COLO829 (cell line): Measurements from ENCODE around the gene ADGRB3.
"Not testable (repeated sequence)": the region's sequence is repeated elsewhere in the genome, so short reads cannot be mapped to it uniquely, and the experiment has no call there.

ENCODE experiments used
- DNase-seq: peaks from one replicate; pipeline ENCODE4 v3.0.0; 2012; ENCODE audit warnings: low spot score

The ADGRB3 gene

DNA sequence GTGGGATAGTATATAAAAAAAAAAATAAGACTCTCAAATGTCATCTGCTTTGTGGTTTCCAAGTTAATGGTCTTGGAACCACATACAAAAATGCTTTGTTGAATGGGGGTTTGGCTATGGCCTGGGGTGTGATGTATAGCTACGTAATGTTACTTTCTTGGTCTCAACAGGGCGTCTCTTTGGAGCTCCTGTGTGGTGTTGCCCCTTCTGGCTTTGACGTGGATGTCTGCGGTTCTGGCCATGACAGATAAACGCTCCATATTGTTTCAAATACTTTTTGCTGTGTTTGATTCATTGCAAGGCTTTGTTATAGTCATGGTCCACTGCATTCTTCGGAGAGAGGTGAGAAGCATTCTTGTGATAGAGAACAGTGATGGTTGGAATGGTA is 704.1 kb downstream of the ADGRB3 start:
- DNase-seq: no peak

DNA sequence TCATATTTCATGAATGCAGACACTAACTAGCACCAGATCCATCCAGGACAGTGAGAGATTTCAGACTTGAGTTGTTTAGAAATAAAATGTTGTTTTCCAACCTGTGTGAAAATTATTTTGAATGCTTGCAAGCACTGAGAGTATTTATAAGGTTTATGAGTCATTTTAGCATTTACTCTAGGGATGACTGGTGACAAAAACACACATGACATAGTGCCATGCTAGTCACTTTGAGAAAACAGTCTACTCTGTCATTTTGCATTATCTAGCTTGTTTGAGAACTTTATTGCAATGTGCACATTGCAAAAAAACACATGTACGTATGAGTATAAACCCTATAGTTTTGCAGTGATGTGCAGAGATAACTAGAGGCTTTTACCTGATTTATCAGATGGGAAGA is 705.1 kb downstream of the ADGRB3 start:
- DNase-seq: no peak

DNA sequence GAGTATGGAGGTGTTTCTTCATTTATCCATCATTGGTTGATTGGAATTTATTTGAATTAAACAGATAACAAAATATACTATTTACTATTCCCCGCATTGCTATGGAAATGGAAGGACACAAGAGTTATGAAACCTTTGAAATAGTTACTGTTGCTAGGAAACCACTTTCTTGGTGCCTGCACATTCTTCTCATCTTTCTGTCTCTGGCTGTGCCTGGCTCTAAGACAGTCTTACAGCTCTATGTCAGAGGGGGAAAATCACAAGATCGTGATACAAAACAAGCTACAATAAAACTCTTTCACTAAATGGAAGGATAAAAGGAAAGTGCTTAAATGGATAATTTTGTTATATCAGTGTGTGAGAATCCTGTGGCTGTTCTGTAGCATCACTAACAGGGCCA is 708.8 kb downstream of the ADGRB3 start:
- no peak for DNase-seq

DNA sequence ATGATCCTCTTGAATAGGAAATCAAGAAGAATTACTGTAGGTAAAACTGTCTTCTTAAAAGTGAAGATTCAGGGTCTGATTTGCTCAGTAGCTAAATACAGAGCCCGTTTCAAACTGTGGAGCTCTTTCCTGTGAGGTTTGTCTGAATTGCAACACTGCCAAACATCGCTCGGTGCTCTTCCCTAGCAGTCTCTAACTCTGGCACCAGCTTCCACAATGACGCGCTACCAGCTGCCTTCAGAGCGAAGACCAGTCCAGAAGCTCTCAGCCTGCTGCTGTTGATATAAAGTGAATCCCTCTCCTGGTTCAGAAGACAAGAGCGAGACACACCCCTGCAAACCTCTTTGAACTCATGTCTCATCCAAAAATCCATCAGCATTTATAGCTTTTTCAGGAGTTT is 714.7 kb downstream of the ADGRB3 start:
- DNase-seq: no peak

DNA sequence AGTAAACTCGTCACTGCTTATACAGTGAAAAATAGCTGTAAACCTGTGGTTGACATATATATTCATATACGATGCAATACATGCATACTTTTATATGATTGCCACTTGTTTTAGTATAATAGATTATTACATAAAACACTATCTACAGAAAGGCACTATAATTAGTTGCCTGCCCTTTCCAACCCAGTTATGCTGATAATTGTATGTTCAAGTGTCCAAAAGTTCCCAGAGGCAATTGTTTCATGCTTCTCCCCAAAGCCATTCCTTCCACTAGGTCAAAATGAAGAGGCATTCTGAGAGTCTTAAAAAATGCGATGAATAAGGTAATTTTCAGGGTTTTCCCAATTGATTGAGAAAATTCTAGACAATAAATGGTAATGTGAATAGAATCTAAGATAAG is 727.1 kb downstream of the ADGRB3 start:
- DNase-seq: no peak

DNA sequence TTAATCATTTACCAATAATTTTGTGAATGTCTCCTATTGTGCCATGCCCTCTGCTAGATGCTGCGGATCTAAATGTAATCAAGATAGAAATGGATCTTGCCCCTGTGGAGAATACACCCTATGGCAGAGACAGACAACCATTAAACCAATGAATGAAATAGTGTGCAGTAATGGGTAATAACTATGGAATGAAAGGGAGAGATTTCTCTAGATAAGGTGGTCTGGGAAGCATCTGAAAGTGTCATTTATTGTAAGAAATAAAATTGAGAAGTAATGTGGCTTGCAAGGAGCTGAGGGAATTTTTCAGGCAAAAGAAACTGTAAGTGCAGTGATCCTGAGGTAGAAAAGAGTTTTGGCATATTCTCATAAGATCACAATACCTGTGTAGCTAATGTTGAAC is 731.7 kb downstream of the ADGRB3 start:
- DNase-seq: no peak

DNA sequence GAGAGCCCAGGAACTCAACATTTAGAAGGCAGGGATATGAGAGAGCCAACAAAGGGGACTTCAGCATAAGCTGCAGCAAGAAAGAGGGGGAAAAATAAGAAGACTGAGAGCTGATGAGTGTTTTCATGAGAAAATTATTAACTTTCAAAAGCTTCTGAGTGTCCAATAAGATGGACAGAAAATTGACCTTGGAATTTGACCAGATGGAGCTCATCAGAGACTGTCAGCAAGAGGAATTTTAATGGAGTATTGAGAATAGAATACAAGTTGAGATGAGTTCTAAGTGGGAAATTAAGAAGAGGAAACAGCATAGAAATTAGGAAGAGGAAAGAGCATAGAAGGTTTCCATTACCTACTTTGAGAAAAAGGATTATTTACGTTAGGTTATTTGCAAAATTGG is 733.5 kb downstream of the ADGRB3 start:
- no peak for DNase-seq

DNA sequence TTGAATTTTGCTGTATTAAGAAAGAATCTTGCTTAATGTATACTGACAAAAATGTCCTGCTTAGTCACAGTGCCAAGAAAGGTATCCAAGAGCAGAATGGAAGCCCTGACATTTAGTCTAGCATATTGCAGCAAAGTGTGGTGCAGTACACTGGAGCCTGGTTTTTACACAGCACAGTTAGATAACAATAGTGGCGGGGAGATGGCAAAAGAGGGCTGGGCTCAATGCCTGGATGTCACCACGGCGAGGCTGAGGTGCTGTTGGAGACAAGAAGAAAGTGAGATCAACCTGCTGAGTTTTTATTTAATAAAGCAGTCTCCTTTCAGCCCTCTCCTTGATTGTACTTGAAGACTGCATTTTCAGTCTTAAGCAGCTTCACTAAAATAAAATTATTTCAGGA is 735.7 kb downstream of the ADGRB3 start:
- no peak for DNase-seq

DNA sequence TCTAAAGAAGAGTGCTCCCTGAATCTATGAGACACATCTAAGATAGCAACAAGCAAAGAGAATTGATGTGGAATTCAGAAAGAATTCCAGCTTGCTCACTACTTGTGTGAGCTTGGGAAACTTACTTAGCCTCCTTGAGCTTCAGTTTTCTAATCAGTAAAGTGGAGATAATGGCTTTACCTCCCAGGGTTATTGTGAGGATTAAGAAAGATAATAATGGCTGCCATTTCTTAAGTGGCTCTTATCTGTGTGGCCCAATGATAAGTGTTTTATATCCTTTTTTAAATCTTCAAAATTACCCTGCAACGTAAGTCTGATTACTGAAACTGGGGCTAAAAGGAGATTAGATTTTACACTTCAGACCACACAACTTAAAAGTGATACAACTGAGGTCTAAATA is 743.2 kb downstream of the ADGRB3 start:
- no peak for DNase-seq

DNA sequence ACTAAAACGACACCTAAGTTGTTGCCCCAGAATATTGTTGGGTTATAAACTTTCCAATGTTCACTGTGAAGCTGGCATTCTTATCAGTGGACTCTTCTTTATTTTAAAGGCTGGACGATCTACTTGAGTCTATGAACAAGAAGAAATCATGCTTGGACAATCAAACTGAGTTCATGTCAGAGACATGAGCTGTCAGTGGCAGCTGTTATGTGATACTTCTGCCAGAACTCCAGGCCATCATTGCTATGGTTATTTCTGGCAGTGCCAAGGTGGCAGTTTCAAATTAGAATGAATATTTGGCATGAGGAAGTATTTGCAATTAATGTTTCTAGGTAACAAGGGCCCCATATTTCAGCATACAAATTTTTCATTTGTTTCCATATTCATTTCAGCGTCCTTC is 744.4 kb downstream of the ADGRB3 start:
- no peak for DNase-seq

DNA sequence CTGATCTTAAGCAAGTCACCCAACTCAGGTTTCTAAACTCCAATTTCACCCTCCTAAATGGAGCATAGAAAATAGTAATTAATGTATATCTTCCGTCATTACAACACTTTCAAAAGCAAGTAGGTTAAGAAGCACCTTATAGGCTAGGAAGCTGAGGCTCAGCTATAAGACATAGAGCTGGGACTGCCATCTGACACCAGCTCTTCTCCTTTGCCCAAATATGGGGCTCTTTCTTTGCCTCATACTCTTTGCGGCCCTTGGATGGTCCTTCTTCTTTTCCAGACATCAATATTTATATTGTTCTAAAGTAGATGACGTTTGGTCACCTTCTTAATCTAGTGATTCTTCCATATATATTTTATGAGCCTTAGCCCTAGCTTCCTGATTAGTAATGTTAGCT is 748.5 kb downstream of the ADGRB3 start:
- DNase-seq: no peak

DNA sequence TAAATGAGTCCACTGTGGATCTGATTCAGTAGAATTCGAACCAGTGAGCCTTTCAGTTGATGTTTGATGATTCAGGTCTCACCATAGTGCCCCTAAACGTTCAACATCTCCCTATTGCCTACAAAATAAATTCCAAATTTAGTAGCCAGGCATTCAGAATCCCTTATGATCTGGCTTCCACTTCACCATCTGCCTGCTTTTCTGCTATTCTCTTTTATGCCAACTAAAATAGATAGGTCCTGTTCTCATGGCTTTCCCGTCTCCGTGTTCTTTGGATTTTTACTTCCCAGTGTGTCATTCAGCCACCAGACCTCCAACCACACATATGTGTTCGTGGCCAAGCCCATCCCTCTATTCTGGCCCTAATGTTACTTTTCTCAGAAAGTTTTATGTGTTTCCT is 751.3 kb downstream of the ADGRB3 start:
- DNase-seq: no peak

DNA sequence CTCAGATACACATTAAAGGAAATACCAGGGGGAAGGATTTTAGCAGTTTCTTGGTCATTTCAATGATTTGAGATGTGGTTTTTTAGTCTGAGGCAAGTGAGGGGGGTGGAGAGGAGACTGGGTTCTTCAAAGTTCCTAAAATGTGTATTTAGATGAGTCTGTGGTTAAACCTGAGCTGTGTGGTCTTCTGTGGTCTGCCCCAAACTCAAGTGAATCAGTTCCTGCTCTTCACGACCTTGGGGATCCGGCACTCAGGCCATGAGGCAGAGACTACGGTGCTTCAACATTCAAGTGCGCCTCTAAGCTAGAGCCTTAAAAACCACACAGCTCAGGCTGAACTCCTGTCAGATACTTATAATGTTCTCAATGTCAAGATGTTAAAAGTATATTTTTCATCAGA is 755.0 kb downstream of the ADGRB3 start:
- DNase-seq: no peak

DNA sequence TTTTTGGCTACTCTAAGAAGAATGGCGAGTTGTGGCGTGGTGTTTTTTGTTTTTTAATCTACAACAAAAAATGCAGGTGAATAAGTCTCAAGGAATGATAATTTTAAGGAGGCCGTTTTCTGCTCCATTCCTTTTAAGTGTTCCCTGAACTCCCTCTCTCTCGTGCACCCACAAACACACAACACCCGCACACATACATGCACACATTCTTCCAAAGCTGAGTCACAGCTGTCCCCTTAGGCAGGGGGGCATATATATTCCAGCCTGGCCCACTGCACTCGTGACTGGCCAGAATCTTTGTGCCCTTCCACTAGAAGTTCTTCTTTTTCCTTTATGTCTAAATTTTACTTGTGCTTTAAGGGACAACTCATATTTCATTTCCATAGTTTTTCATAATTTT is 756.0 kb downstream of the ADGRB3 start:
- DNase-seq: no peak

DNA sequence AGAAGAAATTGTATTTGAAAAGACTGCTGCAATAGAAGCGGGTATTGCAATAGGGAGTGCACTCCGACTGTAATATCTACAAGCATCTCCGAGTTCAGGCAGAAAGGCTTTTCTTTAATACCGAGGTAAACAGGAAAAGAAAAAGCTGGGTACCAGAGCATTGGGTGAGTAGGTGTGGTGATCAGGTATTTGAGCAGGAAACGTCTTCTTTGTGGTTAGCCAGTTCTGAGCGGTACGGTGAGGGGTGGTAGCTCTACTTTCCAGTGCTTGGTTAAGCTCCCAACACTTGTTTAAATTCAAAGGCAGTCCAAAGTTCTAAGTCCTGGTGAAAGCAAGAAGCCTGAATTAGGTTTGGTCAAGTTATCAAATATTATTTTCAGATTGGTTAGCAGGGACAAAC is 757.7 kb downstream of the ADGRB3 start:
- DNase-seq: no peak

DNA sequence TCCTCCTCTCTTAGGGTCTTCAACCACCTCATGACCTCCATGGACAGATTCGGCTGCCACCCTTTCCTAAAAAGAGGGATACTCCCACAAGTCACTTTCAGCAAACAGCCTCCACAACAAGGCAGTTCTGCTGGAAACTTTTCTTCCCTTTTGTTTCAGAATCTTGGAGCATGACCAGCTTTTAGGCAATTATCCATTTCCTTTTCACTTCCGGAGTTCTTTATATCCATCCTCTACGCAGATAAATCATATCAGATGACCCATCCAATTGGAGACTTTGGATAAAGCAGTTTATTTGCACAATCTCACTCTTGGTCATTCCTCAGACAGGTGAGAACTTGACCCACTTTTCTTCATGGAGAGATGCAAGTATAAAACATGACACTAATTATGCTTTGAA is 763.2 kb downstream of the ADGRB3 start:
- no peak for DNase-seq

DNA sequence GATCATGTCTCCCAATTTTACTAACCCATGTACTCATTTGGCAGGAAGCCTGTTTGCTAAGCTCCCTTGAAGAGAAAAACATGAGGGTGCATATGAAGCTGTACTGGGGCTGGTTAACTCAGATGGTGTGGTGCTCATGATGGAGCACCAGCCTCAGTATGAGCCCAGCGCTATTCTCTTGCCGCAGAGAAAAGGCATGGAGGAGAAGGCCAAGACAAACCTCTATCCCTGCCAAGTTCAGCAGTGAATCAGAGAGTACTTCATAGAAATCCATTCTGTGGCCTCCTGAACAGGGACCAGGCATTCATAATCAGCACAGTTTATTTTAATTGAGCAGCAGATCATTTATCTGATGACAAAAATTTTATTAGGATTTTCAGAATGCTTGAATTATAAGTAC is 763.6 kb downstream of the ADGRB3 start:
- DNase-seq: no peak

DNA sequence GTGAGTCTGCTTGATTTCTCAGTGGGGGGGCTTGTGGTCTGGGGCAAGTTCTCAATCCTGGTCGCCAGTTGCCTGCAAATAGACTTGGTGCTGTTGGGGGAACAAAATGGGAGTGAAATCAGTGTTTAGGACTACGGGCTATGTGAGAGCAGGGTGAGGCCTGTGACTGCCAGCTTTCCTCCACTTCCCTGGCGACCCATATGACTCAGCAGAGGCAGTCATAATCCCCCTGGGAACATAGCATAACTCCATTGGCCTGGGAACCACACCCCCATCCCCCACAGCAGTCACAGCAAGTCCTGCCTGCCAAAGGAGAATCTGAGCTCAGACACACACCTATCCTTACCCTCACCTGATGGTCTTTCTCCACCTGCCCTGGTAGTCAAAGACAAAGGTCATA is 773.8 kb downstream of the ADGRB3 start:
- no peak for DNase-seq

DNA sequence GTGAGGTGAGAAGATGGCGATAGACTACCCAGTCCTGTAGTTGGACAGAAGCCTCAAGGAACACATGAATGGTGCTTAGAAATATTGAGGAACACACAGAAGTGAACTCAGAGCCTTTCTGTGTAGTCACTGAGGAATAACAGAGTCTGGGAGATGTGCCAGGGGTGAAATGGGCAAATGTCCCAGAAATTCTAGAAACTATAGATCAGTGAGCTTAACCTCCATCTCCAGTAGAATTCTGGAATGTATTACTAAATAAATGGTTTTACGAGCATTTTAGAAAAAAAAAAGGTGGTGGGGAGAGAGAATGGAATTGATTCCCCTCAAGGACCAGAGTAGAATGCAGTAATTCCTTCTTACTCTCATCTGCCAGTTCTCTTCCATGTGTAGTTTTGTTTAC is 781.7 kb downstream of the ADGRB3 start:
- no peak for DNase-seq

DNA sequence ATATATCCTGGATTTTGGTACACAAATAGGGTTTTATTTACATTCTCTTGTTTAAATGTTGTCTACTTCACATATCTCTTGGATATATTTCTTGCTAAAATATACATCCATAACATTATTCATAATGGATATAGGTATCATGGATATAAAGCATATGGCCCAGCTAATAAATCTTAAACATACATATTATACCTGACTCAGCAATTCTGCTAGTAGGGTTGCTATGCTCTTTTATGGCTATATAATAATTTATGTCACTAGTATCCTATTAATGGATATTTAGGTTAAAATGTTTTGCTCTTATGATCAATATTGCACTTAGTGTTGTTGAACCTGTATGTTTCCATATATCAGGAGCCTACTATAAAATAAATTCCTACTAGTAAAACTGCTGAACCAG is 786.2 kb downstream of the ADGRB3 start:
- no peak for DNase-seq

DNA sequence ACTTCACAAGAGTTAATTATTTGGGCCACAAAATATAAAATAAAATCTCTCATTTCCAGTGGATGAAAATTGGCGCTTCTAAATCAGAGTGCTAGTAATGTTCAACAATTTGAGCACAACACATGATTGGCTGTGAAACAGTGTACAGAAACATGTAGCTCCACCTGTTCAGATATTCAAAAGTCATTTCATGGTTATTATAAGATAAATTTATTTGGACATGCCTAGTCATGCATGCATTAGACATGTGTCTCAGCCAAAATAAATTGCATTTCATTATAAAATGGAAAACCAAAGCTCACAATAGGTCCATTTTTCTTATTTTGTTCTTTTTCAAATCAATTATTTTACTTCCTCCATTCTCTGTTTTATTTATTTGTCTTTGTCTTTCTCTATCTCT is 786.9 kb downstream of the ADGRB3 start:
- DNase-seq: no peak

DNA sequence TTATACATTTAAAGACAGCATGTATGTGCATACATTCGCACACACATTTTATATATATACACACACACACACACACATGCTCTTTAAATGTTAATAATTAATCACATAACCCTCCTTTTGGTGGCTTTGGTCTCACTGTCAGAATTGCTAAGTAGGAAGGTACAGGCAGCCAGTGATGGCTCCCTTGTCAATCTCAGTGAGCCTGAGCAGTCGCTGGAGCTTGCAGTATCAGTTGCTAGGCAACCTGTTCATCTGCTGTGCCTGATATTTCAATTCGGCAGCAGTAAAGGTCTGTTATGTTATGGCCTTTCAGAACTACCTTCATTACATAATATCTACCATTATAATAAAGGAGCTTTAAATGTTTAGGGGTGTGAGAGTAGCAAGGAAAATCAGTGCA is 787.4 kb downstream of the ADGRB3 start:
- no peak for DNase-seq

DNA sequence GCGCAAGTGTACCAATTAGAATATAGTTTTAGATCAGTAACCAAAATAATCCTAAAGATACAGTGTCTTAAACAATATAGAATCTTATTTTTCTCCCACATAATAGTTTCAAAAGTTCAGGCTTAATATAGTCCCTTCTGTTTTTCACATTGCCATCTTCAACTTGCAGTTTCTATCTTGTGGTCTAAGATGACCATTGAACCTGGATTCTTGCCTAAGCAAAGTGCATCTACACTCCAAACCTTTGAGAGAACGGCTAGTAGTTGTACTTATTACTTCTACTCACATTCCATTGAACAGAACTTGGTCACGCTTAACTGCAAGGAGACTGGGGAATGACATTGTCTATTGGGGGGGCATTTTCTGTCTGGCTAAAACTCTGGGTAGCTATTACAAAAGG is 788.7 kb downstream of the ADGRB3 start:
- no peak for DNase-seq

DNA sequence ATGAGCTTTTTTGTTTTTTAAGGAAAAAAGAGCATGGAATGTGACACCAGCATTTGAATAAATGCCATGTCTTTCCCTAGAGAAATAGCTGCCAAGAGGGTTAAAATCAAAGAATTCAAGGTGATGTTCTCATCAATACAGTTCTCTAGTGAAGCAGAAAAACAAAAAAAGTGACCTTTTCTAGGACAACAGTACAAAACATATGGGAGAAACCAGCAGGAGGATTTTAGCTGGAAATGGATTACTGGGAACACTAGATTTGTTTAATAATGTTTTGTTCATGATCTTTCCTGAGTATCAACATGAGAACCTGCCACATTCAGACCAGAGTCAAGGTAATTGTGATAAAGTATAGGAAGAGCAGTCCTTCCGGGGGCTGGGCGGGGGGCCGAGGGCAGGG is 789.5 kb downstream of the ADGRB3 start:
- DNase-seq: no peak

DNA sequence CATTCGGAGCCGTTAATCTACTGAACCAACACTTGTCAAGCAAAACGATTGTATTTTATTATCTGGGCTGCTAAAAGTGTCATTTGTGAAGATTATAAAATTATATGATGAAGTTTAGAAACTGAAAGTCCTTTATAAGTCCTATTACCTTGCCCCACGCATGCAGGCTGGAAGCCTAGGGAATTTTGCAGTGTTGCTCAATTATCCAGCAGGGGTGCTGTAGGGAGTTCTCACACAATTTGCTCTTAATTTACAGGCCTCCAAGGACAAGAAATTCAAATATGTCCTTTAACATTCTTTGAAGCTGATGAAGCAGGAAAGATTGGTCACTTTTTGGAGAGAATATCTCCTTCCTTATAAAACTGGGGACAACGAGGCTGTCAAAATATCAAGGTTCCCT is 792.8 kb downstream of the ADGRB3 start:
- no peak for DNase-seq

DNA sequence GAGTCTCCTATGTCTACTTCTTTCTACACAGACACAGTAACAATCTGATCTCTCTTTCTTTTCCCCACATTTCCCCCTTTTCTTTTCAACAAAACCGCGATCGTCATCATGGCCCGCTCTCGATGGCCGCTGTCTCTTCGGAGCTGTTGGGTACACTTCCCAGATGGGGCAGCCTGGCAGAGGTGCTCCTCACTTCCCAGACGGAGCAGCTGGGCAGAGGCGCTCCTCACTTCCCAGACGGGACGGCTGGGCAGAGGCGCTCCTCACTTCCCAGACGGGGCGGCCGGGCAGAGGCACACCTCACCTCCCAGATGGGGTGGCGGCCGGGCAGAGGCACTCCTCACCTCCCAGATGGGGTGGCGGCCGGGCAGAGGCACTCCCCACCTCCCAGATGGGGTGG is 797.1 kb downstream of the ADGRB3 start:
- DNase-seq: not testable (repeated sequence)
